Measurements from ENCODE around the gene PPP1CA.

Gene PPP1CA

DNA sequence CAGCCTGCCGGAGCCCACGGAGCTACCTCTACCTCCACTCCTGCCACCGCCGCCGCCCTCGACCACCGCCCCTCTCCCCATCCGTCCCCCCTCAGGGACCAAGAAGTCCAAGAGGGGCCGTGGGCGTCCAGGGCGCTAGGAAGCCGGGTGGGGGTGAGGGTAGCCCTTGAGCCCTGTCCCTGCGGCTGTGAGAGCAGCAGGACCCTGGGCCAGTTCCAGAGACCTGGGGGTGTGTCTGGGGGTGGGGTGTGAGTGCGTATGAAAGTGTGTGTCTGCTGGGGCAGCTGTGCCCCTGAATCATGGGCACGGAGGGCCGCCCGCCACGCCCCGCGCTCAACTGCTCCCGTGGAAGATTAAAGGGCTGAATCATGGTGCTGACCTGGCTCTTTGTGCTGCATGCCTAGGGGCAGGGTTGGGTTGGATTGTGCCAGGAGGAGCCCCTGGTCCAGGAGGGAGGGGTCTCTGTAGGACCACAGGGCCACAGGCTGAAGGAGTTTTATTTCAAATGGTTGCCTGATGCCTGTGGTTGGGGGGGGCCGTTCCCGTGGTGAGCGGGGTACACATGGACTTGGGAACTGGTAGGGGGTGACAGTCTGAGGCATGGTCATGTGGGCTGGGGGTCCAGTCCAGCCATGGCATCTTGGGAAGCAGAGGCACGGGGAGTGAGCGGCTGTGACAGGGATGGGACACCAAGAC lies 33.5 kb upstream of the PPP1CA start:
- DNase-seq (ENCODE audit: low read depth), result no peak
- TF ChIP-seq, protein P1, sequence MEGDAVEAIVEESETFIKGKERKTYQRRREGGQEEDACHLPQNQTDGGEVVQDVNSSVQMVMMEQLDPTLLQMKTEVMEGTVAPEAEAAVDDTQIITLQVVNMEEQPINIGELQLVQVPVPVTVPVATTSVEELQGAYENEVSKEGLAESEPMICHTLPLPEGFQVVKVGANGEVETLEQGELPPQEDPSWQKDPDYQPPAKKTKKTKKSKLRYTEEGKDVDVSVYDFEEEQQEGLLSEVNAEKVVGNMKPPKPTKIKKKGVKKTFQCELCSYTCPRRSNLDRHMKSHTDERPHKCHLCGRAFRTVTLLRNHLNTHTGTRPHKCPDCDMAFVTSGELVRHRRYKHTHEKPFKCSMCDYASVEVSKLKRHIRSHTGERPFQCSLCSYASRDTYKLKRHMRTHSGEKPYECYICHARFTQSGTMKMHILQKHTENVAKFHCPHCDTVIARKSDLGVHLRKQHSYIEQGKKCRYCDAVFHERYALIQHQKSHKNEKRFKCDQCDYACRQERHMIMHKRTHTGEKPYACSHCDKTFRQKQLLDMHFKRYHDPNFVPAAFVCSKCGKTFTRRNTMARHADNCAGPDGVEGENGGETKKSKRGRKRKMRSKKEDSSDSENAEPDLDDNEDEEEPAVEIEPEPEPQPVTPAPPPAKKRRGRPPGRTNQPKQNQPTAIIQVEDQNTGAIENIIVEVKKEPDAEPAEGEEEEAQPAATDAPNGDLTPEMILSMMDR (IDR thresholded peaks at IDR 0.05; ENCODE audit: low read depth, low read length, missing control alignments), result no peak
- in situ Hi-C loops (cut with HindIII; ENCODE audit: low sequenced_read_pairs), result no loop called here
- H3K4me3 ChIP-seq (ENCODE audit: low read depth, low read length), result no peak overlapping the region

DNA sequence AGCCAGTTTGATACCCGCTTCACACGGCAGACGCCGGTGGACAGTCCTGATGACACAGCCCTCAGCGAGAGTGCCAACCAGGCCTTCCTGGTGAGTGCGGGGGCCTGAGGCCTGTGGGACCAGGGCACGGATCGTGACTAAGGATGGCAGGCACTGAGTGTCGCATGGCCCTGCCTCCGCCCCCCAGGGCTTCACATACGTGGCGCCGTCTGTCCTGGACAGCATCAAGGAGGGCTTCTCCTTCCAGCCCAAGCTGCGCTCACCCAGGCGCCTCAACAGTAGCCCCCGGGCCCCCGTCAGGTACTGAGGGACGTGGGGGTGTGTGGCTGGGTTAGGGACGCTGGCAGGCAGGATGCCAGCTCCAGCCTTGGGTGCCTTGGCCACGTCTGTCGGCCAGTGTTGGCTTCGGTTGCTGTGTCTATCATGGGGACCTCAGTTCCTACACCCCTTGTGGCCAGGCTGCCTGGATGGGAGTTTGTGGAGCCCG lies 32.8 kb upstream of the PPP1CA start:
- in situ Hi-C loops (cut with HindIII; ENCODE audit: low sequenced_read_pairs), result no loop called here
- no peak for DNase-seq (ENCODE audit: low read depth)
- H3K4me3 ChIP-seq (ENCODE audit: low read depth, low read length), result no peak overlapping the region
- TF ChIP-seq, protein P1 (IDR thresholded peaks at IDR 0.05; ENCODE audit: low read depth, low read length, missing control alignments), result no peak

GRCh38 chr11:67433536-67434394 lies 32.1 kb upstream of the PPP1CA start:
- H3K4me3 ChIP-seq (ENCODE audit: low read depth, low read length), result no peak overlapping the region
- DNase-seq (ENCODE audit: low read depth), result no peak
- TF ChIP-seq, protein P1 (IDR thresholded peaks at IDR 0.05; ENCODE audit: low read depth, low read length, missing control alignments), result no peak
- in situ Hi-C loops (cut with HindIII; ENCODE audit: low sequenced_read_pairs), result no loop called here

DNA sequence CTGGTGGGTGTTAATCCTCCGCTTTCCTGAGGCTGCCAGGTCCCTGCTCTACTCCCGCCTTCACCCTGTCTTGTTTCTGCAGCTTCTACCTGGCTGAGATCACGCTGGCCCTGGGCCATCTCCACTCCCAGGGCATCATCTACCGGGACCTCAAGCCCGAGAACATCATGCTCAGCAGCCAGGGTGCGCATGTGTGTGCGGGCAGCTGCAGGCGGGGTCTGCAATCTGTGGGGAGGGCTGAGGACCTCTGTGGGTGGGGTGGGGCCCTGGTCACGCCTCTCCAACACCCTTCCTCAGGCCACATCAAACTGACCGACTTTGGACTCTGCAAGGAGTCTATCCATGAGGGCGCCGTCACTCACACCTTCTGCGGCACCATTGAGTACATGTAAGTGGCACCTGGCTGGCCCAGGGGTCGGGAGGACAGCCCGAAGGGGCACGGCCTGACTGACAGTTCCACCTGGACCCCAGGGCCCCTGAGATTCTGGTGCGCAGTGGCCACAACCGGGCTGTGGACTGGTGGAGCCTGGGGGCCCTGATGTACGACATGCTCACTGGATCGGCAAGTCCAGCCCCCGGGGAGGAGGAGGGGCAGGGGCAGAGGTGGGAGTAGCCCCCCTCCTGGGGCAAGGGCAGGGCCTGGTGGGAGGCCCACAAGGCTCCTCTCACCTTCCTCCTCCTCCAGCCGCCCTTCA lies 31.1 kb upstream of the PPP1CA start:
- H3K4me3 ChIP-seq (ENCODE audit: low read depth, low read length), result no peak overlapping the region
- TF ChIP-seq, protein P1 (IDR thresholded peaks at IDR 0.05; ENCODE audit: low read depth, low read length, missing control alignments), result no peak
- DNase-seq (ENCODE audit: low read depth), result no peak
- in situ Hi-C loops (cut with HindIII; ENCODE audit: low sequenced_read_pairs), result no loop called here

DNA sequence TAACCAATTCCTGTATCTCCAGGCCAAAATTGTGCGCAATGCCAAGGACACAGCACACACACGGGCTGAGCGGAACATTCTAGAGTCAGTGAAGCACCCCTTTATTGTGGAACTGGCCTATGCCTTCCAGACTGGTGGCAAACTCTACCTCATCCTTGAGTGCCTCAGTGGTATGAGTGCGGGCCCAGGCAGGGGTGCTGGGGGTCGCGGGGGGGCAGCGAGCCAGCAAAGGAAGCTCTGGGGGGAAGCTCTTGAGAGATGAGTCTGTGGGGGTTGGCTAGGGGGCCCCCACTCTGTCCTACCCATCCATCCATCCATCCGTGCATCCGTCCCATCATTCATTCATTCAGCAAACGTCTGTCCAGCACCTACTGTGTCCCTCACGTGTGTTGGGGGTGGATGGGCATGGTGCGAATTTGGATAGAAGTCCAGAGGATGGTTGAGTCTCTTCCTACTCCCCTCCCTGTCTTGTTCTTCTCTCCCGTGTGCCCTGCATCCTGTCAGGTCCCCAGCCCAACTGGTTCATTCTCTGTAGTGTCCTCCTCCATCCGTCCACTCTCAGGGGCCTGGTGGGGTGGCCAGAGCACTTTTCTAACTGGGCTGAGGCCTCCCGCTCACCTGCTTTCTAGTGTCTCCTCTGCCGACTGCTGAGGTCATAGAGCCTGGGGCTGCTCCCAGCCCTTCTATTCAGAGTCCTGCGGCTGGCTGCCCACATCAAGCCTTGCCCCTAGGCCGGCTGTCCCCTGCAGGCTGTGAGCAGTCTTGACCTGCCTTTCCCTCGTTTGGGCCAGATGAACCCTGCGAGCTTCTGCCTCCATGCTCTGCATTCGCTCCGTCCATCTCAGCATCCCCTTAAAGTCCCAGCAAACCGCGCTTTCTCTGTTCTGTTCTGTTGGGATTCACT lies 29.9 kb upstream of the PPP1CA start:
- TF ChIP-seq, protein P1 (IDR thresholded peaks at IDR 0.05; ENCODE audit: low read depth, low read length, missing control alignments), result no peak
- no peak overlapping the region for H3K4me3 ChIP-seq (ENCODE audit: low read depth, low read length)
- DNase-seq (ENCODE audit: low read depth), result no peak
- in situ Hi-C loops (cut with HindIII; ENCODE audit: low sequenced_read_pairs), result no loop called here

Data from astrocyte of the cerebellum (primary cell).